Progenitor cell of endocrine pancreas (in vitro differentiated cells): ENCODE data around the gene ACO2. TPM values are rescaled to one million over a fixed set of nuclear protein-coding genes. Genes with fewer than 3 reads are reported as not detected.

ENCODE experiments used
- DNase-seq: peaks from one replicate; pipeline ENCODE4 v3.0.0; 2021; ENCODE audit warnings: low spot score; ENCODE audit not compliant: unreplicated experiment
- H3K27ac Mint-ChIP-seq: 2 replicates; pipeline ENCODE4 v1.8.0; 2021; ENCODE audit warnings: mild to moderate bottlenecking, moderate library complexity, mixed read lengths
- H3K27me3 Mint-ChIP-seq: 2 replicates; pipeline ENCODE4 v1.8.0; 2021; ENCODE audit warnings: mixed read lengths
- H3K36me3 Mint-ChIP-seq: 2 replicates; pipeline ENCODE4 v1.8.0; 2022; ENCODE audit warnings: mixed read lengths; ENCODE audit not compliant: insufficient read depth
- H3K4me1 Mint-ChIP-seq: 2 replicates; pipeline ENCODE4 v1.8.0; 2021; ENCODE audit warnings: low read depth, mixed read lengths
- H3K4me3 Mint-ChIP-seq: 2 replicates; pipeline ENCODE4 v1.8.0; 2021; ENCODE audit warnings: low read depth, mild to moderate bottlenecking, moderate library complexity, mixed read lengths
- H3K9me3 Mint-ChIP-seq: 2 replicates; pipeline ENCODE4 v1.8.0; 2021; ENCODE audit warnings: low read depth, mixed read lengths
- CTCF ChIP-seq: fragments of 200-600 bp; sonication (generic); IDR thresholded peaks from one replicate; pipeline ENCODE4 v1.5.0; 2021; ENCODE audit warnings: antibody characterized with exemption, mild to moderate bottlenecking; ENCODE audit not compliant: unreplicated experiment
- total RNA-seq: library from RNA; stranded (reverse); gene quantifications from 2 replicates; pipeline ENCODE4 v1.2.1, GENCODE V29; 2021

ACO2 gene
- total RNA-seq, 1 donor from 2014 or later = 67.4 TPM

- Mint-ChIP-seq H3K4me3 (no peak overlapping the region), H3K4me1 (peaks cover 18% of the 10 kb centered on the region), H3K36me3 (peaks cover 10% of the 10 kb centered on the region), H3K27ac (no peak overlapping the region), H3K27me3 (no peaks in the 10 kb centered on the region), H3K9me3 (no peaks in the 10 kb centered on the region)
- no peak for DNase-seq
- no peak for TF ChIP-seq CTCF
These were observed 69.7 kb downstream of the ACO2 start for GRCh38 chr22:41538583-41538982.

- Mint-ChIP-seq H3K4me3 (no peak overlapping the region), H3K4me1 (peaks cover 20% of the 10 kb centered on the region), H3K9me3 (no peaks in the 10 kb centered on the region), H3K27me3 (no peaks in the 10 kb centered on the region), H3K27ac (no peak overlapping the region), H3K36me3 (peaks cover 9% of the 10 kb centered on the region)
- no peak for DNase-seq
- no peak for TF ChIP-seq CTCF
These were observed 70.5 kb downstream of the ACO2 start for GRCh38 chr22:41539146-41540005.

GRCh38 chr22:41540006-41540315 lies 71.0 kb downstream of the ACO2 start:
- Mint-ChIP-seq H3K9me3 (no peaks in the 10 kb centered on the region), H3K36me3 (peaks cover 8% of the 10 kb centered on the region), H3K27ac (no peak overlapping the region), H3K4me1 (peaks cover 24% of the 10 kb centered on the region), H3K27me3 (no peaks in the 10 kb centered on the region), H3K4me3 (no peak overlapping the region)
- no peak for DNase-seq
- no peak for TF ChIP-seq CTCF

- DNase-seq = no peak
- Mint-ChIP-seq H3K27me3 (no peaks in the 10 kb centered on the region), H3K36me3 (peaks cover 4% of the 10 kb centered on the region), H3K4me3 (no peak overlapping the region), H3K9me3 (no peaks in the 10 kb centered on the region), H3K27ac (no peak overlapping the region), H3K4me1 (peaks cover 25% of the 10 kb centered on the region)
- no peak for TF ChIP-seq CTCF
These were observed 71.4 kb downstream of the ACO2 start for GRCh38 chr22:41540365-41540764.

- H3K4me3 Mint-ChIP-seq = peak overlapping the region; percentile 57
- peaks cover 25% of the 10 kb centered on the region for H3K4me1 Mint-ChIP-seq
- no peak for DNase-seq
- TF ChIP-seq CTCF = no peak
- no peaks in the 10 kb centered on the region for H3K9me3 Mint-ChIP-seq
- peak overlapping the region; percentile 4 for H3K27ac Mint-ChIP-seq
- H3K27me3 Mint-ChIP-seq = no peaks in the 10 kb centered on the region
- peaks cover 4% of the 10 kb centered on the region for H3K36me3 Mint-ChIP-seq
These were observed 72.6 kb downstream of the ACO2 start for GRCh38 chr22:41541484-41541883.
